Measurements from ENCODE around the gene AREL1. TPM values are rescaled to one million over a fixed set of nuclear protein-coding genes. Genes with fewer than 3 reads are reported as not detected.
A peak's percentile ranks its signal among the peaks of the same experiment; 100 is the strongest.

The AREL1 gene
- total and polyA plus RNA-seq, 7 donors = 4.8 to 20.2 (median 12.5) TPM

DNA sequence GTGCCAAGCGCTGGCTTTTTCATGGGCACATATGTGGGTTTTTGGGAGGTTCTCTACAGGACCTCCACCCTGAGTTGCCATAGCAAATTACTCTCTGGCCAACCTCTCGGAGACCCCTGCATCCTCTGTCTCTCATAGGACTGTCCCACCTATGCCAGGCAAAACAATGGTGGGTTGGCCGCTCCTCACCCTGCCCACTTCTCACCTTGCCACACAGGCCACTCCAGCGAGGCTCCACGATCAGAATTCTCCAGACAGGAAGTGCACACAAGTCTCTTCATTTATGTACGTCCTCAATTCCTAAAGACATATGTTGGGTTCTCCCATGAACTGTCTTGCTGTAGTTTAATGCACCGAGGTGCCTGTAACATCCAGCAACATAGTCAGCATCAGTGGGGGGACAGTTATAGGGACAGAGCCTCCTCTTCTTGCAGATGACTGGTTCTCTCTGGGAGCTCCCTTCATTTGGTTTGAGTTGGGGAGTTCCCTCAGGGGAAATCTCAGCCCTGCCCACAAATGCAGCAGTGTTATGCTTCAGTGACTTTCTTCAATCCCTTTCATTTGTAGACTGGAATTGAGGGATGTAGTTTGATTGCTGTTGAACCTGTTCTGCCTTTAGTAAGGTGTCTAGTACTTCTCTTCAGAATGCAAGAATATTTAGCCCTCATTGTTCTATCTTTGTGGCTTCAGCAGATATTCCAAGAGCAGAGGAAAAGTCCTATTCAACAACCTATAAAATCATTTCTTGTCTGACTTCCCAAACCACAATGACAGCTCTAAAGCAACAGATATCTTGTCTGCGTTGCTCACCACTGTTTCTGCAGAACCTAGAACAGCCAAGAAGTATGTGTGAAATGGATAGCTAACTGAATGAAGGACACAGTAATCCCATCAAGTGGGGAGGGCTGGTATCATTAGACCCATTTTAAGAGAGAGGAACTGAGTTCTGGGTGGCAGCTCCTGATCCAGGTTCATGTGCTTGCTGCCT, 98.1 kb downstream of the AREL1 start:
- intact Hi-C loops (cut with DNase I) = no loop called here

GRCh38 chr14:74613211-74613914, 99.5 kb downstream of the AREL1 start:
- no peak for DNase-seq
- TF ChIP-seq POLR2A (IDR thresholded peaks at IDR 0.05) = no peak
- TF ChIP-seq POLR2AphosphoS5 (IDR thresholded peaks at IDR 0.05) = no peak
- no peak for TF ChIP-seq CTCF (IDR thresholded peaks at IDR 0.05)
- TF ChIP-seq EP300 (IDR thresholded peaks at IDR 0.05) = no peak
- H3K4me1 ChIP-seq = peaks cover 0 to 20% (median 14%) of the 10 kb centered on the region in 4 donors
- peaks cover 7 to 76% (median 18%) of the 10 kb centered on the region in 3 donors for H3K27me3 ChIP-seq
- no peak overlapping the region for H3K27ac ChIP-seq
- intact Hi-C loops (cut with DNase I) = loop anchor here (2.0 kb wide), 1 partner anchor 251 kb away; no protein-coding TSS in a partner anchor
- no peak overlapping the region for H3K4me3 ChIP-seq
- no peaks in the 10 kb centered on the region for H3K9me3 ChIP-seq
- no peaks in the 10 kb centered on the region for H3K36me3 ChIP-seq
- 65 to 77% methylated on average over 16 of the region's 16 CpGs for WGBS, 2 donors

More for the DNA sequence above, 98.1 kb downstream of the AREL1 start:
- TF ChIP-seq EP300 (IDR thresholded peaks at IDR 0.05) (no peak), POLR2A (IDR thresholded peaks at IDR 0.05) (no peak), CTCF (IDR thresholded peaks at IDR 0.05) (no peak), POLR2AphosphoS5 (IDR thresholded peaks at IDR 0.05) (no peak)
- Histone ChIP-seq H3K27me3 (peaks cover 7 to 76% (median 18%) of the 10 kb centered on the region in 3 donors), H3K9me3 (no peaks in the 10 kb centered on the region), H3K4me1 (peaks cover 0 to 33% (median 21%) of the 10 kb centered on the region in 4 donors), H3K4me3 (no peak overlapping the region), H3K36me3 (no peaks in the 10 kb centered on the region), H3K27ac (no peak overlapping the region)
- 77 to 78% methylated on average over 8 of the region's 8 CpGs for WGBS, 2 donors
- no peak for DNase-seq

GRCh38 chr14:74612350-74613021, 100.4 kb downstream of the AREL1 start:
- DNase-seq = peak; percentile 86
- intact Hi-C loops (cut with DNase I) = loop anchor here (1.0 to 2.0 kb wide), 2 partner anchors 111 to 250 kb away; no protein-coding TSS in a partner anchor
- peaks cover 0 to 17% (median 14%) of the 10 kb centered on the region in 4 donors for H3K4me1 ChIP-seq
- H3K27me3 ChIP-seq = peaks cover 7 to 67% (median 18%) of the 10 kb centered on the region in 3 donors
- H3K36me3 ChIP-seq = no peaks in the 10 kb centered on the region
- no peaks in the 10 kb centered on the region for H3K9me3 ChIP-seq
- peak overlapping the region; percentile 5 to 57 (median 34) for H3K27ac ChIP-seq
- peak overlapping the region; percentile 34 to 64 (median 57) for H3K4me3 ChIP-seq
- no peak for TF ChIP-seq EP300 (IDR thresholded peaks at IDR 0.05)
- peak; percentile 10 to 50 (median 27) for TF ChIP-seq CTCF (IDR thresholded peaks at IDR 0.05)
- 5% methylated on average over 69 of the region's 69 CpGs for WGBS, 2 donors

GRCh38 chr14:74611650-74612349, 101.1 kb downstream of the AREL1 start, which contains the start of gene LTBP2:
Gene LTBP2, minus strand, starts transcription at chr14:74612237. Its CDS starts 293 bp downstream, at chr14:74611944.
- 1 to 2% methylated on average over 70 of the region's 70 CpGs for WGBS, 2 donors
- TF ChIP-seq POLR2A (IDR thresholded peaks at IDR 0.05) (no peak), CTCF (IDR thresholded peaks at IDR 0.05) (no peak), POLR2AphosphoS5 (IDR thresholded peaks at IDR 0.05) (no peak), EP300 (IDR thresholded peaks at IDR 0.05) (no peak)
- Histone ChIP-seq H3K9me3 (no peaks in the 10 kb centered on the region), H3K4me3 (peak within 1 kb of the TSS; percentile 34 to 64 (median 57)), H3K36me3 (no peaks in the 10 kb centered on the region), H3K27ac (peak within 1 kb of the TSS; percentile 5 to 57 (median 34)), H3K4me1 (peaks cover 0 to 17% (median 14%) of the 10 kb centered on the region in 4 donors), H3K27me3 (peaks cover 7 to 60% (median 18%) of the 10 kb centered on the region in 3 donors)
- DNase-seq = no peak
- intact Hi-C loops (cut with DNase I) = loop anchor here (1.0 to 2.0 kb wide), 2 partner anchors 110 to 249 kb away; no protein-coding TSS in a partner anchor

All from sigmoid colon (tissue), 7 donors.